HTERT RPE-1 (cell line): ENCODE results near the gene HBEGF.

ENCODE experiments used
- in situ Hi-C: fragments of 300-500 bp; cut with MboI; formaldehyde crosslinking; loops from 4 replicates; pipeline ENCODE4 v1.14.3; 2020; ENCODE audit warnings: low sequenced_read_pairs

HBEGF gene

GRCh38 chr5:140338336-140338735 is 8.1 kb downstream of the HBEGF start:
- in situ Hi-C loops, result no loop called here

- in situ Hi-C loops, result no loop called here
Observed at GRCh38 chr5:140337880-140338279, 8.5 kb downstream of the HBEGF start.

- in situ Hi-C loops, result no loop called here
Observed at GRCh38 chr5:140336388-140336787, 10.0 kb downstream of the HBEGF start.

GRCh38 chr5:140331638-140332037 is 14.8 kb downstream of the HBEGF start:
- in situ Hi-C loops, result no loop called here

DNA sequence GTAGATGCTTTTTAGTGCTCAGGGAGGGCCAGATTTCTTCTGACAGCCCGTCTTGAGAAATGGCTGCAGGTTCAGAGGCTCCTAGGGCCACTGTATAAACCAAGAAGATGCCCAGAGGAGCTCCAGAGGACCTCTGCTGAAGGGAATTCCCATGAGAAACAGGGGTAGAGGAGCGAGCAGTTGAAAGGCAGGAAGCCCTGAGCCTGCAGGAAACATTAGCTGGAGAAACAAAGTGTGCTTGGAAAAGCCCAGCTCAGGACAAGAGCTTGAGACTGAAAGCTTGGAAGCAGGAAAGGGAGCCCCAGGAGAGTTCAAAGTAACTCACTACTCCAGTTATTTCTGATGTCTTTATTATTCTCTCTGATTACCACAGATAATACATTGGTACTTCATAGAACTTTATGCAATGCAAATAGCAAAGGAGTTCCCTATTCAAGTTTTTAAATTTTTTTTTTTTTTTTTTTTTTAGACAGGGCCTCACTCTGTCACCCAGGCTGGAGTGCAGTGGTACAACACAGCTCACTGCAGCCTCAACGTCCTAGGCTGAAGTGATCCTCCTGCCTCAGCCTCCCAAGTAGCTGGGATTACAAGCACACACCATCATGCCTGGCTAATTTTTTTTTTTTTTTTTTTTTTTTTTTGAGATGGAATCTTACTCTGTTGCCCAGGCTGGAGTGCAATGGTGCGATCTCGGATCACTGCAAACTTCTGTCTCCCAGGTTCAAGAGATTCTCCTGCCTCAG is 16.5 kb downstream of the HBEGF start:
- in situ Hi-C loops, result no loop called here

DNA sequence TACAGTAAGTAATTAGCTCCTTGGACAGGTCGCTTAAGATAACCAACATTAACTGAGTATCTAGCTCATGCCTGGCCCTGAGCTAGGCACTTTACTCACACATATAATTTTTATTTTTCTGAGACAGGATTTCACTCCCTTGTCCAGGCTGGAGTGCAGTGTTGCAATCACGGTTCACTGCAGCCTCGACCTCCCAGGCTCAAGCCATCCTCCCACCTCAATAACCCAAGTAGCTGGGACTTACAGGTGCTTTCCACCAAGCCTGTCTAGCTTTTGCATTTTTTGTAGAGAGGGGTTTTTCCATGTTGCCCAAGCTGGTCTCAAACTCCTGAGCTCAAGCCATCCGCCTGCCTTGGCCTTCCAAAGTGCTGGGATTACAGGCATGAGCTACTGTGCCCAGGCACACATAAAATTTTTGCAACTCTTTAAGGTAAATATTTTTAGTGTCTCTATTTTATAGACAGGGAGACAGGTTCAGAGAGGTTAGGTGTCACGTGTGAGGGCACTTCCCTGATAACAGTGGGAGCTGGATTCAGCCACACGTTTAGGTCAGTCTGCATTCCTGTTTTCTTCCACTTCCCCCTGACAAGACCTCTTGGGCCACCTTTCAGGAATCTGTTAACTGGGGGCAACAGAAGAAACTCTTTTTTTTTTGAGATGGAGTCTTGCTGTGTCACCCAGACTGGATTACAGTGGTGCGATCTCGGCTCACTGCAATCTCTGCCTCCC is 18.2 kb downstream of the HBEGF start:
- in situ Hi-C loops, result no loop called here

DNA sequence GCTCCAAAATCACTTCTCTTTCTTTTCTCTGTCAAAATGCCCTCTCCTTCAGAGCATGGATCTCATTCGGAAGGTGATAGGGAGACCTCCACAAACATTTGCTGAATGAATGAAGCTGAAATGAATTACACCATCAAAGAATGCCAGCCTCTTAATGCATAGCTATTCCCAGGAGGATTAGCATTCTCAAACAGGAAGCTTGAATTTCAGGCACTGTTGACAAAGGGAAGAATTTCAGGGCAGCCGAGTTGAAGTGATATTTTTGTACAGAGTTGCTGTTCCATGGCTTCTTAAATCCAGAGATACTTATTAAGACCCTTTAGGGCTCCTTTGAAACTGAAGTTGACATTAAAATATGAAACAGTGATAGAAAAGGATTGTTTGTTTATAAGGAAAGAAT is 18.8 kb downstream of the HBEGF start:
- in situ Hi-C loops, result no loop called here

- in situ Hi-C loops, result no loop called here
Observed at GRCh38 chr5:140325486-140325885, 20.9 kb downstream of the HBEGF start.

DNA sequence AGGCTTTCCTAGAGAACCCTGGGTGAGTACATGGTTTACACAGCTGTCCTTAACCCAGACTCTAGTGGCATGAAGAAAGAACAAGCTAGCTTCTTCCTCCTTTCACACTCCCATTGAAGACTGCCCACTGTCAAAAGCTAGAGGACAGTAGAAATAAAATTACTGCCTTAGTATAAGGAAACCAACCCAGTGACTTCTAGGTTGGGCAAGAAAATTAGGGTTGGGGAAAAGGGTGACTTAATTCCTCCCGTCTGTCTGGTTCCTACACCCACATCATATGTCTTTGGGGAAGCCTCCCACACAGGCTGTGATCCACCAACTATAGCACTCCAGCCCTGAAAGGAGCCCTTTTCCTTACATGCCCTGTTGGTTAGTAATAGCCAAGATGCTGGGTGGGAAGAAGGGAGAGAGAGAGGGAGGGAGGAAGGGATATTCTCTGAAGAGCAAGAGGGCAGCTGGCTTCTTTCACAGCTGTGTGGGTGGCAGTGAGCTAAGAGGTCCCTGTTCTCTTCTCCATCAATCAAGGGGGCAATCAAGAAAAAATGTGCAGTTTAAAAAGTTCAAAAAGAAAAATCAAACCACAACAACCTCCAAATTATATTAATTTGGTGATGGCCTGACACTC is 21.7 kb downstream of the HBEGF start:
- in situ Hi-C loops, result no loop called here

GRCh38 chr5:140324041-140324600 is 22.3 kb downstream of the HBEGF start:
- in situ Hi-C loops, result no loop called here

DNA sequence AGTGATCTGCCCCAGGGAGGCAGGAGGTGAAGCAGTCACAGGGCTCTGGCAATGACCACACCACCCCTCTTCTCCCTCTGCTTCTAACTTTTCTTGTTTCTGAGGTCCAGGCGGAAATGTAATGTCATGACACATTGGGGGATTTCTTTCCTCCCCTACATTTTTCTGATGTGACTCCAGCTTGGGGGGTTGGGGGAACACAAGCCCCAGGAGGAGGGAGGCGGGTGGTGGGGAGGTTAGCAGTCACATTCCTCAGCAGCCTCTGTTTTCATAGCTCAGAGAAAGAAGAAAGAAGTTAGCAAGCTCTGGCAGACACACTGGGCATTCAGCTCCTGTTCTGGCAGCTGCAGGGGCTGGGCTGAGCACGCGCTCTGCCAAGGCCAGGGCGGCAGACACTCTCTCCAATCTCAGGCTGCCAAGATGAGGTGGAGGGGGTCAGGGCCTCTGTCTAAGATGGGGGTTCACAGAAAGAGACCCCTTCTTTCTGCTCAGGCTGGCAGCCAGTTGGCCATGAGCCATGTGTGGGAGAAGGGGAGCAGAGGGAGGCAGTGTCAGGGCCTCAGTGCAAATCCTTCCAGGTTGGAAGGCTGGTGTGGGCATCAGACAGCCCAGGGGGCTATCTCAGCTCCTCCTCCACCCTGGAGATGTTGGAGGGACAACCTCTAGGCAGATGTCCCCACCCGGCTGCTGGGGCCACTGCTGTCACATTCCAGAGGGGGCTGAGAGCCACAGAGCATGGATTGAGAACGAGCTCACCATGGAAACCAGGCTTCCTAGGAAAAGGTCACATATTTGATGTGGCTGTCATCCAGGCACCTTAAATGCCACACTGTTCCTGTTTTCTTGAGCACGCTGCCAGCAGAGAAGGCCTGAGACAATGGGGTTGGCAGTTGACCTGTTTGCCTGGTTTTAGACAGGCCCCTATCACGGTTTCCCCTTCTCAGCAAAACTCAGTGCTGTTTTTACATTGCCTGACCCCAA is 23.4 kb downstream of the HBEGF start:
- in situ Hi-C loops, result no loop called here

- in situ Hi-C loops, result no loop called here
Observed at GRCh38 chr5:140321796-140322195, 24.6 kb downstream of the HBEGF start.

GRCh38 chr5:140319833-140320232 is 26.6 kb downstream of the HBEGF start:
- in situ Hi-C loops, result no loop called here

DNA sequence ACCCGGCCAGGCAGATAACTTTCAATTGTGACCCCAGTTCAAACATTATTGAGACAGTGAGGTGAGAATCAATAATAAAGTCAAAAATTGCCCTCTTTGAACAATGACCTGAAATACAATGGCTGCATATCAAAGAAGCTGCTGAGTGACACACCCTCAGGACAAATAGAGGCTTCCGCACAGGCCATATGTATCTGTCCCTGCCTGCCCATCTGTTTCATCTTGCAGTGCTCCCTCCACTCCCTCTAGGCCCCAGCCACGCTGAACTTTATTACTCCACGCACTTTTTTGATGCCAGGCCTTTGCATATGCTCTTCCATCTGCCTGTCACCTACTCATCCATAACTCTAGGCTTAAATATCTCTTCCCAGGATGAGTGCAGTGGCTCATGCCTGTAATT is 27.6 kb downstream of the HBEGF start:
- in situ Hi-C loops, result no loop called here

DNA sequence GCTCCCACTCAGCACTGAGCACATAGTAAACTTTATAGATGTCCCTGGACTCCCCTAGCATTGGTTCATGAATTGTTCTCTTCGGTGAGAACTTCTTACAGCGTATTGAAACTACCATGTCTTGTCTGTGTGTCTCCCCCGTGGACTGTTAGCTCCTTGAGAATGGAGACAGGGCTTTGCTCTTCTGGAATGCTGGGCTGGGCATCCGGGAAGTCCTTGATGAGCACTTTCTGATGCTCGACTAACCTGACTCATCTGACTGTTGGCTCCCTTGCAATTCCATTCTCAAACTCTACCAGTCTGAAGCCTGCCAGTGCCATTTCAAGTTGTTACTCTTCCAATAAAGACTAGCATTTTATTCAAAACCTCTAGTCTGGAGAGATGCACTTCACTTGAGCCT is 28.5 kb downstream of the HBEGF start:
- in situ Hi-C loops, result no loop called here

GRCh38 chr5:140312791-140313189 is 33.6 kb downstream of the HBEGF start:
- in situ Hi-C loops, result no loop called here

- in situ Hi-C loops, result no loop called here
Observed at GRCh38 chr5:140312067-140312790, 34.2 kb downstream of the HBEGF start.

DNA sequence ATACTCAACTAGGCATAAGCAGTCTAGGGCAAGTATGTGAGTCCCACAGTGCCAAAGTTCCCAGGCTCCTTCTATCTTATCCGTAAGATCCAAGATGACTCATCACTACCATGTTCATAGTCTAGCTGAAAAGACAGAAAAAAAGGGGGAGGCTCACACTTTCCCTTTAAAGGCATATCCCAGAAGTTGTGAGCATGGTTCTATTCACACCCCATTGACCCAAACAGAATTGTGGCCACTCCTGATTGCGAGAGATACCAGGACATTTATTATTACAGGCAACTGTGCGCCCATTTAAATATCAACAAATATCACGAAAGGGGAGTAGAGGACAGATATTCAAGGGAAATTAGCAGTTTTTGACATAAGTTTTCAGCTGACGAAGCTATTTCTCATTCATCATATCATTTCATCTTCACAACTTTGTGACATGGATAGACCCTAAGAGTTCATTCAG is 35.4 kb downstream of the HBEGF start:
- in situ Hi-C loops, result no loop called here

DNA sequence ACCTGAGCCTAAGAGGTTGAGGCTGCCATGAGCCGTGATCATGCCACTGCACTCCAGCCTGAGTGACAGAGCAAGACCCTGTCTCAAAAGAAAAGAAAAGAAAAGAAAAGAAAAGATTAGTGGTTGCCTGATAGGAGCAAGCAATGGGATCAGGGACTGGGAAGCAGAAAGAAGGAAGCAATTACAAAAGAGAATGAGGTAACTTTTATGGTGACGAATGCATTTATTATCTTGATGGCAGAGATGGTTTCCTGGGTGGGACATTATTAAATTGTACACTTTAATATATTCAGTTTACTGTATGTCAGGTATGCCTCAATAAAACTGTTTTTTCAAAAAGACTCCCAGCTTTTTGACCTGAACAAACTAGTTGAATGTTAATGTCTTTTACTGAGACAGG is 36.0 kb downstream of the HBEGF start:
- in situ Hi-C loops, result no loop called here

- in situ Hi-C loops, result no loop called here
Observed at GRCh38 chr5:140309706-140310249, 36.6 kb downstream of the HBEGF start.
